Cardiac septum (tissue), 1 donor: ENCODE measurements around the gene DPP6. TPM values are rescaled to one million over a fixed set of nuclear protein-coding genes. Genes with fewer than 3 reads are reported as not detected.

ENCODE experiments used
- DNase-seq: peaks from one replicate; pipeline ENCODE4 v3.0.0-alpha.2; 2020; ENCODE audit warnings: low spot score
- intact Hi-C: fragments of 100-400 bp; cut with DNase I; formaldehyde crosslinking; loops from one replicate; pipeline ENCODE4 v1.14.0; 2022
- total RNA-seq: library from RNA; stranded (reverse); fragmentation: NEBNext Ultra II Directional; extraction: Animal tissue kit (Norgen Biotek cat#: 25700); gene quantifications from one replicate; pipeline ENCODE4 v1.2.1, GENCODE V29; 2021
- donor health status: DM: no; HTN: no; CAD: no.

DPP6 gene
- total RNA-seq, 1 donor from 2014 or later: not detected

GRCh38 chr7:154475864-154476263, 423.7 kb downstream of the DPP6 start:
- intact Hi-C loops: no loop called here
- no peak for DNase-seq

DNA sequence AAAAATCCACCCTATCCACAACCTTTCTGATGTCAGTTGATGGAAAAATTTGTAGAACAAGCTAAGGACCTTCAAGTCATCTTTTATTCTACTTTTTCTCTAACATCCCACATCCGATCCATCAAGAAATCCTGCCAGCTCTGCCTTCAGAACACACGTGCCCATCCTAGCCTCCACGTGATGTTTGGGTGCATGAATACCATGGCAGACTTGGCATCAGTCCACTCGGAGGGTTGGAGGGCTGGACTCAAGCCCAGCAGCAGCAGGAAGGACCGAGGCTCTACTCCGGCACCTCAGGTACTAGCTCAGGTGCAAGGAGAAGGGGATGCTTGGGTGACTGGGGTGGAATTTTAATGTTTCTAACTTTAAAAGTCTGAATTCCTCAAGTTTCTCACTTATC, 428.6 kb downstream of the DPP6 start:
- no peak for DNase-seq
- intact Hi-C loops: no loop called here

GRCh38 chr7:154482863-154483262, 430.7 kb downstream of the DPP6 start:
- DNase-seq: no peak
- intact Hi-C loops: no loop called here

GRCh38 chr7:154484406-154484805, 432.2 kb downstream of the DPP6 start:
- DNase-seq: no peak
- intact Hi-C loops: no loop called here

DNA sequence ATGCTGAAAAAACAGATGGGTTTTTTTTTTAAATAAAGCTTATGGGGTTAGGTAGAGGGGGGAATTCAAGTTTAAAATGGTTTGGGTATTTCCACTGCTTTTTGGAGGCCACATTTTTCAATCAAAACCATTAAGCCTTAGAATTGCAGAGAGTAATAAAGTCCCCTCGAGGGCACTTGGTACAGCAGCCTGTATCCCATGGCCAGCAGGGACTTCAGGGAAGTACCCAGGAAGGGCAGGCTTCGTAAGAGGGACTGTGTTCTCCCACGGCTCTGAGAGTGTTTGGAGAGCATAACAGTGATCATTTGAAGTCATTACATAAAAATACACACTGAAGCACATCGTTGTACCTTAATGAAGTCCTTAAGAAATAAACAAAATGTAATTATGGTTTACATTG, 432.7 kb downstream of the DPP6 start:
- DNase-seq: no peak
- intact Hi-C loops: no loop called here

- no peak for DNase-seq
- intact Hi-C loops: no loop called here
These were observed 437.7 kb downstream of the DPP6 start for GRCh38 chr7:154489897-154490296.

GRCh38 chr7:154493594-154493993, 441.4 kb downstream of the DPP6 start:
- DNase-seq: no peak
- intact Hi-C loops: no loop called here

- intact Hi-C loops: no loop called here
- DNase-seq: no peak
These were observed 445.6 kb downstream of the DPP6 start for GRCh38 chr7:154497751-154498150.

- DNase-seq: no peak
- intact Hi-C loops: loop anchor here (10.0 kb wide), 1 partner anchor 429 kb away; no protein-coding TSS in a partner anchor
These were observed 451.9 kb downstream of the DPP6 start for GRCh38 chr7:154503962-154504550.

- intact Hi-C loops: loop anchor here (10.0 kb wide), 1 partner anchor 430 kb away; no protein-coding TSS in a partner anchor
- no peak for DNase-seq
These were observed 452.7 kb downstream of the DPP6 start for GRCh38 chr7:154504918-154505317.

- no peak for DNase-seq
- intact Hi-C loops: loop anchor here (10.0 kb wide), 1 partner anchor 431 kb away; no protein-coding TSS in a partner anchor
These were observed 453.2 kb downstream of the DPP6 start for GRCh38 chr7:154505362-154505761.

- intact Hi-C loops: loop anchor here (10.0 kb wide), 1 partner anchor 434 kb away; no protein-coding TSS in a partner anchor
- DNase-seq: no peak
These were observed 457.0 kb downstream of the DPP6 start for GRCh38 chr7:154509192-154509591.

GRCh38 chr7:154512121-154512833, 460.1 kb downstream of the DPP6 start:
- DNase-seq: no peak
- intact Hi-C loops: no loop called here

DNA sequence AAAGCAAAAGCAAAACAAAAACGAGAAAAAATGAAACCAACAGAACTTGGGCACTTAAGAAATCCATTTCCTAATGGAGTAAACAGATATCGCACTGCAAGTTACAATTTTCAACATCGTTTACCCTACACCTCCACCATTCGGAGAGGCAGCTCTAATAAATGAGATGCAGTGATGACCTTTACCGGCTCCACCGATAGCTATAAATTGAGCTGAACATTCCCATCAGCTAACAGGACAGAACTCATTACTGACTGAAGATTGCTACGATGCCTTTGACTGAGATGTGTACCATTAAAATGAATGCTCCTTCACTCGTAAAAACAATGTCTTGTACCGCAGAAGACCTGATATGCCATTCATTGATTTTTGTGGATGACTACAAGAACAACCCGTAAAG, 465.6 kb downstream of the DPP6 start:
- intact Hi-C loops: no loop called here
- DNase-seq: no peak

DNA sequence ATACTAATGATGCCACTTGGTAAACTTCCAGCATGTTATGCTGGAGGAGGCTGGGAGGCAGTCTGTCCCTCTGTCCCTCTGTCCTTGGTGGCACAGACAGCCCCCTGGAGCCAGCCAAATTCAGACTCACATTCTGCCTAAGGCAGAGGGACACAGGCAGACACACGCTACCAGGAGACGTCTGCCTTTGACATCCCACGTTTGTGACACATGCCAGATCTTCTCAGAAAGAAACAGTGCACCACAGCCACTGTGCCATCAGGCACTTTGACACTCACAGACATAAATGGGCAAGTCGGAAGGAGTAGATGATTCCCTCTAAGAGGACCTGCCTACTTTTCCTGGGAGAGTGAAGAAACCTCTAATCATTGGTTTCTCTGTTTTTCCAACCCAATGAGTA, 467.0 kb downstream of the DPP6 start:
- DNase-seq: no peak
- intact Hi-C loops: no loop called here

DNA sequence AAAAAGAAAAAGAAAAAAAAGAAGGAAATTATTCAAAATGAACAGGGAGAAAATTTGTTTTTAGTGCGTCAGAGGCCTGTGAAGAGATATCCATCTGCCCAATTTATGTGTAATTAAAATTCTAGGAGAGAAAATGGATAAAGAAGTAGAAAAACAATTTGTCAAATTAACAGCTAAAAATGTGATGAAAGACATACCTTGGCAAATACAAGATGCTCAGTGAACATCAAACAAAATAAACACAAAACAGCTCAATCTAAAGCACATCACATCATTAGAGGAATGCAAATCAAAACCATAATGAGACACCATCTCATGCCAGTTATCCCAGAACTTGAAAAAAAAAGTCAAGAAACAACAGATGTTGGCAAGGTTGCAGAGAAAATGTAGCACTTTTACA, 477.9 kb downstream of the DPP6 start:
- intact Hi-C loops: no loop called here
- DNase-seq: no peak

DNA sequence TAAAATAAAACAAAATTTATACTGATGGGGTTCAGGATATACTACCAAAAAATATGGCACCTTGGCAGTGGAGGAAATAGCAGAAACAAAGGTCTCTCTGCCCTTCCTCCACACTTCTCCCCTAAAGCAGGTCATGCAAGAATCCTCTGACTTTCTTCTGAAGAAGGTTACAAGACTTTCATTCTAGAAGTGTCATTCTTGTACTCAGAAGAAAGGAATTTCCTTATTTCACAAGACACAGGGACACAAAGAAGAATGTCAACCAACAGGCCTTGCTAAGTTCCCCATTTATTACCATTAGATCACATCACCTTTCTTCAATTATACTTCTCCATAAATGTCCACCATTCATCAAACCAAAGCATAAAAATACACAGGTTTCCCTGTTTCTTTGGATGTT, 480.6 kb downstream of the DPP6 start:
- DNase-seq: no peak

DNA sequence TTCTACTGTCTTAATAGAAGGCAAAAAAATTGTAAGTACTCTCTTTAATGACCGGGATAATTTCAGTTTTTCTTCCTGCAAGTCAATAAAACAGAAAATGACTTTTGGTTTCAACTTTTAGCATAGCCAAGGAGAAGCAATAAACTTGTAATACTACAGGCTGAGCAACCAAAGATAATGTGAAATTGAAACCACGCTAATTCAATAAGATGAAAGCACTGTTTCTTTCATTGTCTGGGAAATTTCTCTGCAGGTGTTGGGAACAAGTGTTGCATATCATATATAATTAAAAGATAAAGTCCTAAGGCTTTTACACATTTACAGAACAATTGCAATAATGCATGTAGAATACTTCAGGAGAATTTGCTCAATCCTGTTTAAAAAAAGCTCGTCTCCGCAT, 488.4 kb downstream of the DPP6 start:
- intact Hi-C loops: no loop called here
- DNase-seq: no peak

More for the DNA sequence above, 480.6 kb downstream of the DPP6 start:
- intact Hi-C loops: no loop called here

DNA sequence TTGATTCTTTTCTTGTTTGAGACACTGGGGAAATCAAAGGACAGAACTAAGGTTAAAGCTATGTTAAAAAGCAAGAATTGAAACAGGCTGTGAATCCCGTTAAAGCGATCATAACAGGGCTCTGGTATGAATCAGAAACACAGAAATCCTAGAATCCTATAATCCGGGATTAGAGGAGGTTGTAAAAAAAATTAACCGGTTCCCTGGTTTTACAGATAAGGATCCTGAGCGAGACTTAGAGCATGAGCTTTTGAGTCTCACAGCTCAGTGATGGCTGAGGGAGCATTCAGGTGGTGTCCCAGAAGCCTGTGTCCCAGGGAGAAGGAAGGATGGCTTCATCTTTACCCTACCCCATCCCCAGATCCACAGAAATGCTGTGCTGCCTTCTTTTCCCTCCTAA, 489.4 kb downstream of the DPP6 start:
- DNase-seq: no peak
- intact Hi-C loops: no loop called here

GRCh38 chr7:154546946-154547587, 494.9 kb downstream of the DPP6 start:
- intact Hi-C loops: no loop called here
- DNase-seq: no peak

- intact Hi-C loops: no loop called here
- DNase-seq: no peak
These were observed 501.6 kb downstream of the DPP6 start for GRCh38 chr7:154553711-154554265.
